HG02759 (cell line): ENCODE measurements around the gene TMEM8B.

ENCODE experiments used
- ATAC-seq: cut with Tn5 transposase; IDR thresholded peaks from one replicate; pipeline ENCODE4 v1.9.1; 2021; ENCODE audit warnings: mild to moderate bottlenecking, moderate library complexity; ENCODE audit not compliant: unreplicated experiment

The TMEM8B gene

DNA sequence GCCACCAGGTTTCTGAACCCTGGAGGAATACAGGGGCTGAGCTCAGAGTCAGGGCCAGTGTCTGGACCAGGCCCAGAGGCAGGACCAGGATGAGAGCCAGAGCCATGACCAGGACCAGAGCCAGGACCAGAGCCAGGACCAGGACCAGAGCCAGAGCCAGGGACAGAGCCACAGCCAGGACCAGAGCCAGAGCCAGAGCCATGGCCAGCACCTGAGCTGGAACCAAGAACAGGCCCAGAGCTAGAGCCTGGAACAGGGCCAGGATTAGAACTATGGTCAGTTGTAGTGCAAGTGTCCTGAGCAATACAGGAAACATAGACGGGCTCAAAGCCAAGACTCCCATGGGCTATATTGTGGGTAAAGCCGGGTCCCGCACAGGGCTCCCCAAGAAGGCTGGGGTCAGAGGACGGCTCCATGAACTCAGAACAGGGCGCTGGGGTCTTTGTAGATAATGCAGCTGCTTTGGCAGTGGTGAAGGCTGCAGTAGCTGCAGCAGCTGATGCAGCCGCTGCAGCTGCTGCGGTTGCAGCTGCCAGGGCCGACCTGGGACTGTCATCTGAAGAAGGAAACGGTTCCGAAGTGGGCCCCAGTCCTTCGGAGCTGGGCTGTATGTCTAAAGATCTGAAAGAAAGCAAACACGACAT, 17.5 kb upstream of the TMEM8B start:
- no peak for ATAC-seq

GRCh38 chr9:35812025-35812602, 16.9 kb upstream of the TMEM8B start, which contains the start of gene SPAG8:
Gene SPAG8, minus strand, starts transcription at chr9:35812262. Its CDS starts 115 bp downstream, at chr9:35812147.
- peak; percentile 67 for ATAC-seq

GRCh38 chr9:35813434-35814105, 15.5 kb upstream of the TMEM8B start:
- ATAC-seq, result no peak

DNA sequence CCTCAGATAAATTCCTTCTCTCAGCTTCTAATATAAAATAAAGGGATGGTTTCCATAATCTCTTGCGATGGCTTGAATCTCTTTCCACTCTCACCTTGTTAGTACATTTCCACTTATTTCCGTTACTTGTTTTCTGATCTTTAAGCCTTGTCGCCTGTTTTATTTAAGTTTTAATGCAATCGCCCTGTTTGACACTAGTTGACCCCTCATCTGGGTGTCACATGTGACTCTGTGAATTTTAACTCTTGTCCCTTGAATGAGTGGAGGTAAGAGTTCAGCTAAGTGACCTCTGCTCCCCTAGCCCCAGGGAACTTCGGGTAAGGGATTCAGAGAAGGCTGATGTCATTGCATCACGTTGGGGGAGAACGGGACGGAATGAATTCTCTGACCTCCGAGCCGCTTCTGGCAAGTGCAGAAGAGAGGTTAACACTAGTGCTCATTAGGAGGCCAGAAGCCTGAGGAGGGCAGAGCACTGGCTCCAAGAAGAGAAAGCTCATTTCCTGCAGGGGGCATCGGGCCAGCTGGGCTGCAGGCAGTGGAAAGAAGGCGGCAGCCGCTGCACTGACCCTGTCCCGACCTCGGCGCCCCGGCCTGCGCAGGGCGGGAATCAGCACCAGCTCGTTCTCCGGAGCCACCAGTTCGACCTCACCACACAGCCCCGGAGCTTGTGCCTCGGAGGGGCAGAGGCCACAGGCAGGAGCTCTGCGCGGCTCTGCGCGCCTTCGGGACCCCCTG, 14.8 kb upstream of the TMEM8B start:
- ATAC-seq, result peak; percentile 27

GRCh38 chr9:35814841-35815543, 14.0 kb upstream of the TMEM8B start, which contains the start of gene HINT2:
Gene HINT2, minus strand, starts transcription at chr9:35815042. Its CDS starts 63 bp downstream, at chr9:35814979.
- peak; percentile 78 for ATAC-seq

GRCh38 chr9:35816708-35817107, 12.3 kb upstream of the TMEM8B start:
- no peak for ATAC-seq

DNA sequence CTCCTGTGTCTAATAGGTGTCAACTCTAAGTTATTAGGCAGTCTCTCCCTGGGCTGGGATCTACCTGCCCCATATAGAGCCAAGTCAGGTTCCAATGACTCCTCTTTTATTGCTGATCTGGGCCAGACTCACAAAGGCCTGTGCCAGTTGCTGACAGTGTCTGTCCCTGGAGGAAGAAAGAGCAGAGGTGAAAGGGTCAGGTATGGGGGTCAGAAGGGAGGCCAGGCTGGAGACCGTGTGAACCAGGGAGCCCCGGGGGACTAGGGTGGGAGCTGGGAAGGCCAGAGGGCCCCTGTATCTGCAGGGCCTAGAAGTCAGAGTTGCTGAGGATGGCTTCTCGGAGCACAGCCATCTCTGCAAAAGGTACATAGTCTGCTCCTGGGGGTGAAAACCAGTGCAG, 10.7 kb upstream of the TMEM8B start:
- ATAC-seq, result no peak

DNA sequence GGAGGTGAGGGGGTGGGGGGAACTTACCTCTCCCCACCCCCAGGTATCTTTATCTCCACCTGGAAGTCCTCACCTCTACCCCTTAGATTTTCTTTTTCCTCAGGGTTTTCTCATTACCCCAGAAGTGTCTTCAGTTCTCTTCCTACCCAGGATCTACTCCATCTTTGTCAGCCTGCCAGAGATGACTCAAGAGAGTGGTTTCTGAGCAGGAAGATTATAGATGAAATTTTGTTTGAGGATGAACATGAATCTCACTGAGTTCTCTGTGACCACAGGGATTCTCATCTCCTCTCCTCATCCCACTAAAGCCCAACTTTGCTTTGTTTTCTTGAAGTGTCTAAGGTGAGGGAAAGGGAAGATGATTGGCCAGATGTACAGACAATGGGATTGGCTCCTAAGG, 9.0 kb upstream of the TMEM8B start:
- no peak for ATAC-seq

DNA sequence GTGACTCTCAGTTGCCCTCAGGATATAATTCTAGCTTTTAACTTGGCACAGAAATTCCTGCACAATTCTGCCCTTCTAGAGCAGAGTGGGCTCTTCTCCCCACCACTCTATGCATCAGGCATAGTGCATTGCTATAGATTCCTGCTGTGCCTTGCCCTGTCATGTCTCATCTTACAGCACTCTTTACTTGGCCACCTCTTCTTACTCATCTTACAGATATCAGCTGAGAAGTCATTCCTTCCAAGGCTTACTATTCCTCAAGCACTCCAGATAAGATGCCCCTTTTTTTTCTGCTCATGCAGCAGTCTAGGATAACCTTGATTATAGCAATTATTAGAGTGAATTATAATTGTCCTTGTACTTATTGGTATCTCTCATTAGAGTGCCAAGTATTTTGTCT, 6.1 kb upstream of the TMEM8B start:
- no peak for ATAC-seq

GRCh38 chr9:35826071-35826701, 2.8 kb upstream of the TMEM8B start:
- ATAC-seq, result peak; percentile 54

GRCh38 chr9:35827486-35827885, 1.5 kb upstream of the TMEM8B start:
- ATAC-seq, result no peak

DNA sequence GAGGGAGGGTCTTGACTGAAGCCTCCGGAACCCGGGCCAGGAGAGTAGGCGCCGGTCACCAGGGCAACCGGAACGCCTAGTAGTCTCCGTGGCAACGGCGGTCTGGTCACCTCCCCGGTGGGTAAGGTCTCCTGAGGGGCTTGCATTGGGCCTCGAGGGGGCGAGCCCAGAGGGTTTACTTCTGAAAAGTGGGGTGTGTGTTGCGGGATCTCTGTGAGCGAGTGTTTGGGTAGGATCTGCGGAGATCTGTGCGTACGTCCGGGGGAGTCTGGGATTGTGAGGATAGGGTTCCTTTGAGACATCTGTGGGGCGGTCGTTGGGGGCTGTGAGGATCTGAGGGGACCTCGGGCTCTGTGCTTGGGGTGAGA, 328 bp upstream of the TMEM8B start, which contains the start of gene FAM221B:
Gene FAM221B (minus strand): TSS at position 17 of the 368 bp plus-strand sequence. CDS start 2,571 bp downstream, outside the sequence.
- ATAC-seq, result no peak

- no peak for ATAC-seq
Measured at GRCh38 chr9:35829764-35830096, 702 bp downstream of the TMEM8B start.

DNA sequence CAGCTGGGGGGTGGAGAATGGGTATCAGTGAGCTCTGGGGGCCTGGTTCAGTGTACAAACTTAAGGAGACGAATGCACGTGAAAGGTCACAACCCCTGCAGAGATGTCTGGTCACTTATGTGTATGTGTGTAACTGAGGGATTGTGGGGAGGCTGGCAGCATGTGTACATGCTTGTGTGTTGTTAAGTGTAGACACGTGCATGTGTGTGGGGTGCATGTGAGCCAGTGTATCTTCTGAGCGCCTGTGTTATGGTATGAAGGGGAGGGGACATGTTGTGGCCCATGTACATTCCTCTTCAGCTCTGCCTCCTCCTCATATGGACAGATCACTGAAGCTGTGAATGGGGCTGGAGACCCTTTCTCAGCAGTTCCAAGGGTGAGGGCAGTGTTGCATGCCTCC, 2.0 kb downstream of the TMEM8B start:
- ATAC-seq, result no peak

DNA sequence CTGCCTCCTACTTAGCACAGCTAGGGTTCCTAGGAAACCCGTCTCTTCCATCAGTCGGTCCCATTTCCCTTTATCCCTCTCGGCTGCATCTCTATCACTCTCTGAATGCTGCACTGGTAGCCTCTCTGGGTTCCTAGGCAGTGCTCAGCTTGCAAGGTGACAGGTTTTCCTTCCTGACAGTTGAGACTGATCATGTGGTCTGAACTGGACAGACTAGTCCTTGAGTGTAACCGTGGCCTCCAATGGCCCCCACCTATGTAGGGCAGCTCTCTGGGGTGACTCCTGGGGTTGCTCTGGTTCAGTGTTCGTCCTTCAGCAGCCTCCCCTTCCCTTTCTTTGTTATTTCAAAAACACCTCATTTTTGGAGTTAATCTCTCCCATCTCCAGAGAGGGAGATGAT, 3.8 kb downstream of the TMEM8B start:
- no peak for ATAC-seq

GRCh38 chr9:35834260-35835215, 5.5 kb downstream of the TMEM8B start:
- no peak for ATAC-seq

DNA sequence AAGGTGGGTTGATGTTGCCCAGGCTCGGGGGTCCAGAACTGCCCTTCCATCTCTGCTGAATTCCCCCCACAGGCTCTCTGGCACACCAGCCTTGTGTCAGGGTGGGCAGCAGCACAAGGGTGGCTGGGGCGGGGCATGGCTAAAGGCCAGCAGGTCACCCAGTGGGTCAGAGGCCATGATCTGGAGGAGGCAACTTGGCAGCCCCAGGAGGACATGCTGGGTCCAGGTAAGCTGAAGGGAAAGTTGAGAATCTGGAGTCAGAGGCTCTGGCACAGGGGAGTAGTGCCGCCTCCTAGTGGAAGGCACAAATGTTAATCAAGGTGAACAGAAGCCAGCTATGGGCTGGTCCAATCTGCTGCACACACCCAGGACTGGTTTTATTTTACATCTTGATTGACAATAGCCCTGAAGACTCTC, 6.2 kb downstream of the TMEM8B start:
- no peak for ATAC-seq

DNA sequence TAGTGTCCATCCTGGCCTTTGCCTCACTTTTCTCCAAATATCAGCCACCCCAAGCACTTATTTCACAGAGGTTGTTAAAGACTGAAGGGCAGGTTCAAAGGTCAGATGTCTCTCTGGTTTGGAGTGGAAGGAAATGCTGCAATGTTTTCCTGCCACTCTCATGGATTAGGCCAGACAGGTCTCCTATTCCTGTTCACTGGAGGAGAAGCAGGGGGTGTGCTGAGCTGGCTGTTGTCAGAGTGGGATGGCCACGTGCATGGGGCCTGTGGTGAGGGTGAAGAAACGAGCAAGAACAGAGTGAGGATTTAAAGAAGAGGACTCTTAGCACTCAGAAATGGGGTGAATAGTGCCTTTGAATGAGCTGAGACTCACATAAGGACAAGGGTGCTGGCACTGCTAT, 6.7 kb downstream of the TMEM8B start:
- ATAC-seq, result no peak

DNA sequence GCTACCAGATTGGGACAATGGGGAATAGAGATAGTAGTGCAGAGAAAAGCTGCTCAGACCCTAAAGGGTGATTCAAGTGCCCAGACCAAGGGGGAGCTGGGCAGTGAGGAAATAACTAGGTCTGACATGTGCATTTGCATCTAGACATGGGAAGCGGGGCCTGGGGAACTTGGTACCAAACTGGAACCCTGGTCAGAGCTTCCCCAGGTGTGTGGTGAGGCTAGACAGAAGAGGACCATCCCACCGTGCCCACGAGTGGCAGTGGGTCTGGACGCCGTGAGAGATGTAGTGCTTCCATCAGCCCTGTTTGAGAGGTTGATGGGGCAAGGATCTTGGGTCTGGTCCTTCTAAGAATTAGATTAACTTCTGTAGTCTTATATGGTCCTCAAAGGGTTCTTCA, 7.6 kb downstream of the TMEM8B start:
- no peak for ATAC-seq
